D721Med (cell line): Measurements from ENCODE around the gene HSPBP1.

Experiments used
- DNase-seq: peaks from one replicate; pipeline ENCODE4 v3.0.0; 2011; ENCODE audit warnings: low spot score; ENCODE audit not compliant: insufficient read length
- FAIRE-seq: peaks from 2 replicates; lab custom pipeline; 2011; peaks lifted over from hg19 to GRCh38; lab: Jason Lieb, UNC
- CTCF ChIP-seq: IDR thresholded peaks from 2 replicates; pipeline ENCODE4 v1.5.1; 2012; ENCODE audit warnings: mild to moderate bottlenecking, control low read depth; ENCODE audit not compliant: insufficient read depth; ENCODE audit errors: missing control alignments

The HSPBP1 gene

GRCh38 chr19:55258828-55259539 is 20.9 kb downstream of the HSPBP1 start, which contains the start of gene PPP6R1:
Gene PPP6R1, minus strand, starts transcription at chr19:55259017. Its CDS starts 11,914 bp downstream, at chr19:55247103.
- FAIRE-seq (no peak), DNase-seq (peak; percentile 97)
- no peak for TF ChIP-seq CTCF

- no peak for TF ChIP-seq CTCF
- FAIRE-seq (no peak), DNase-seq (no peak)
Measured at GRCh38 chr19:55258476-55258827, 21.5 kb downstream of the HSPBP1 start.

GRCh38 chr19:55257461-55258420 is 22.2 kb downstream of the HSPBP1 start:
- no peak for TF ChIP-seq CTCF
- FAIRE-seq = no peak
- no peak for DNase-seq

- DNase-seq (no peak), FAIRE-seq (no peak)
Measured at GRCh38 chr19:55256562-55257460, 23.1 kb downstream of the HSPBP1 start.

GRCh38 chr19:55255618-55256423 is 24.1 kb downstream of the HSPBP1 start:
- DNase-seq = no peak
- no peak for FAIRE-seq
- no peak for TF ChIP-seq CTCF

More at GRCh38 chr19:55256562-55257460, 23.1 kb downstream of the HSPBP1 start:
- no peak for TF ChIP-seq CTCF

- FAIRE-seq (no peak), DNase-seq (no peak)
- no peak for TF ChIP-seq CTCF
Measured at GRCh38 chr19:55254625-55254977, 25.3 kb downstream of the HSPBP1 start.
